ENCODE data around the gene ACE2.
"Not testable (repeated sequence)": the region's sequence is repeated elsewhere in the genome, so short reads cannot be mapped to it uniquely, and the experiment has no call there.

The ACE2 gene

GRCh38 chrX:15600745-15601144 is at the start of gene ACE2:
ACE2 (minus strand) TSS chrX:15600960; CDS start chrX:15600911, 49 bp downstream.
- H3K27ac ChIP-seq (ENCODE audit: low read depth, low read length) = no peak within 1 kb of the TSS
- no peaks in the 10 kb centered on the region for H3K4me1 ChIP-seq (ENCODE audit: control insufficient read depth, insufficient read depth, low read length)
- H3K36me3 ChIP-seq (ENCODE audit: control insufficient read depth, insufficient read depth, low read length) = no peaks in the 10 kb centered on the region
- peaks cover 3% of the 10 kb centered on the region for H3K27me3 ChIP-seq (ENCODE audit: control insufficient read depth, insufficient read depth, low read length)
- no peak within 1 kb of the TSS for H3K9ac ChIP-seq (ENCODE audit: low read length)
- H3K4me3 ChIP-seq (ENCODE audit: low read length) = no peak within 1 kb of the TSS

DNA sequence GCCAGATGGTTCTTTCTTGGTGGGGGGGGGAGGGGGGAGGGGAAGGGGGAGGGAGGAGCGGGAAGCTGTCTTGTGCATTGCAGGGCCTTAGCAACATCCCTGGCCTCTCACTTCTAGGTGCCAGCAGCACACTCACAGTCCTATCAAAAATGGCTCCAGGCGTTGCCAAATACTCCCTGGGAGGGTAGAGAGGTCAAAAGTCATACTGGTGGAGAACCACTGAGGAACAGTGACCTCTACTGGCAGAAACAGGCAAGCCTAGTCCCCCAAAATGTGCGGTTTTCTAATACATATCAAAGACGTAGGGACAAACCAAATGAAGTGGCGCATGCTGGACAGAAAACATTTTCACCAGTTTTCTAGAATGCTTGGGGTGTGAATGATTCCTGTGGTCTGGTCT is 46.8 kb upstream of the ACE2 start:
- not testable (repeated sequence) for H3K4me3 ChIP-seq (ENCODE audit: low read length); H3K27me3 ChIP-seq (ENCODE audit: control insufficient read depth, insufficient read depth, low read length); H3K9ac ChIP-seq (ENCODE audit: low read length); H3K27ac ChIP-seq (ENCODE audit: low read depth, low read length); H3K36me3 ChIP-seq (ENCODE audit: control insufficient read depth, insufficient read depth, low read length); H3K4me1 ChIP-seq (ENCODE audit: control insufficient read depth, insufficient read depth, low read length)

GRCh38 chrX:15646543-15646942 is 45.8 kb upstream of the ACE2 start:
- Histone ChIP-seq H3K27ac (ENCODE audit: low read depth, low read length) (no peak overlapping the region), H3K4me3 (ENCODE audit: low read length) (no peak overlapping the region)

DNA sequence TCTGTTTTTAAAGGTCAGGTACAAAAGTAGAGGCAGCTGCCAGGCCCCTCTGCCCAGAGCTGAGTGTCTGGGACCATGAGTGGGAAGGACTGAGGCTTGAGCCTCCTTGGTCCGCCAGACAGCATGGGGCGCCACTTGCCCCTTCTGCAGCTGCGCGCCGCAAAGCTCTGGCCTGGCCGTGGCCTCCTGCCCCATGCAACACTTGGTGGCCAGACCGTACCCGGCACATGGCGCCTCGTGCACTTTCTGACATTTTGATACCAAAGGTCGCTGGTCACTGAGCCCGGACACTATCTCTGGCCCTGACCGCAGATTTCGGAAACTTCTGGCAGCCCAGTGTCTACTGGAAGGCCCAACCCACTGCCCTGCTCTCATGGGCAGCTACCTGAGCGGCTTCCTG is 45.3 kb upstream of the ACE2 start:
- Histone ChIP-seq H3K36me3 (ENCODE audit: control insufficient read depth, insufficient read depth, low read length) (no peaks in the 10 kb centered on the region), H3K4me3 (ENCODE audit: low read length) (no peak overlapping the region), H3K4me1 (ENCODE audit: control insufficient read depth, insufficient read depth, low read length) (no peaks in the 10 kb centered on the region), H3K27ac (ENCODE audit: low read depth, low read length) (no peak overlapping the region), H3K9ac (ENCODE audit: low read length) (no peak overlapping the region), H3K27me3 (ENCODE audit: control insufficient read depth, insufficient read depth, low read length) (no peaks in the 10 kb centered on the region)

More at GRCh38 chrX:15646543-15646942, 45.8 kb upstream of the ACE2 start:
- Histone ChIP-seq H3K36me3 (ENCODE audit: control insufficient read depth, insufficient read depth, low read length) (no peaks in the 10 kb centered on the region), H3K9ac (ENCODE audit: low read length) (no peak overlapping the region), H3K4me1 (ENCODE audit: control insufficient read depth, insufficient read depth, low read length) (no peaks in the 10 kb centered on the region), H3K27me3 (ENCODE audit: control insufficient read depth, insufficient read depth, low read length) (peaks cover 2% of the 10 kb centered on the region)

DNA sequence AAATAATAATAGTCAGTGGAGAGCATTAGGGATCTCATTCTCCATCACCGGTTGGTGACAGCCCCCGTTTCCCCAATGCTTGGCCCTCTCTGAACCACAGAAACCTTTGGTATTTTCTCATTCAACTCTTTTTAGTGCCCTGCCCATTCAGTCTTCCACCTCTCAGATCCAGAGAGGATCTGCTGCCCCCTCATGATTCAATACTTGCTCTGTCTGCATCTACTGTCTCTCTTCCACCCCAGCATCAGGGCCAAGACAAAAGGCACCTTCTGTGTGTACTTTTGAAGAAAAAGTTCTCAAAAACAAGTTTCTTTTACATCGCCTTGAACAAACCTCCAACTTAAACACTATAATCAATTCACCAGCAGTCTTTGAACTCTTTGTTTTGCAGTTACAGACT is 44.5 kb upstream of the ACE2 start:
- no peaks in the 10 kb centered on the region for H3K4me1 ChIP-seq (ENCODE audit: control insufficient read depth, insufficient read depth, low read length)
- H3K36me3 ChIP-seq (ENCODE audit: control insufficient read depth, insufficient read depth, low read length) = no peaks in the 10 kb centered on the region
- peaks cover 2% of the 10 kb centered on the region for H3K27me3 ChIP-seq (ENCODE audit: control insufficient read depth, insufficient read depth, low read length)
- H3K4me3 ChIP-seq (ENCODE audit: low read length) = no peak overlapping the region
- no peak overlapping the region for H3K9ac ChIP-seq (ENCODE audit: low read length)
- H3K27ac ChIP-seq (ENCODE audit: low read depth, low read length) = no peak overlapping the region

- Histone ChIP-seq H3K27me3 (ENCODE audit: control insufficient read depth, insufficient read depth, low read length) (peaks cover 2% of the 10 kb centered on the region), H3K27ac (ENCODE audit: low read depth, low read length) (no peak overlapping the region), H3K4me1 (ENCODE audit: control insufficient read depth, insufficient read depth, low read length) (no peaks in the 10 kb centered on the region), H3K36me3 (ENCODE audit: control insufficient read depth, insufficient read depth, low read length) (no peaks in the 10 kb centered on the region), H3K9ac (ENCODE audit: low read length) (no peak overlapping the region), H3K4me3 (ENCODE audit: low read length) (no peak overlapping the region)
These were observed 43.8 kb upstream of the ACE2 start for GRCh38 chrX:15644560-15644872.

DNA sequence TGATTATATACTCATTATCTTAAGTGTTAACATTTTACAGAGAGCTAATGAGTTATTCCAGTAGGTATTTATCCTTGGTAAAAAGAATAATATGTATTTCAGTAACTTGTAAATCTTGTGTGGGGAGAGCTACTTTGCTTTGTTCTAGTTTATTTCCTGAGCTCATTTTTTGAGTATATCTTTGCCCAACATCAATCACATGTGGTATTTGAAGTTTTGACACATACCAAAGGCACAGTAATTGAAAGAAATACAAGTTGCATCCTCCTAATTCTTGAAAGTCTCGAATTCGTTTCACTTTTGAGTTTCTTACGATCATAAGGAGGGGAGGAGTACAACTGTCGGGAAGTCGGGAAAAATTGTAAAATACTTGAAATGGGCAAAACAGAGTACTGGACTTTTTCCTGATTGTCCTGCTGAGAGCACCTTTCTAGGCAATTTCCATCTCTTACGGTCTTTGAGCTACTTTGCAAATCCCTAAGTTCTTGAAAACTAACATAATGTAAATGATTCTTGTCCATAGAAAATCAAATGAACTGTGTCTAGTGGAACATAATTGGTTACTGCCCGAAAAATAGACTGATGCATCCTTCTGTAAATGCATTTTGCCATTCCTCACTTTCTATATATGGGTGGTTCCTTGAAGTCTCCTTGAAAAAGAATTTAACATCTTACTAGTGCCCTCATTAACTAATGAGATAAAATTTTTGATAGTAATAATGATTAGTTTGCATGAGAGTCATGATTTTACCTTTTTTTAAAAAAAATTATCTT is 43.2 kb upstream of the ACE2 start:
- H3K27me3 ChIP-seq (ENCODE audit: control insufficient read depth, insufficient read depth, low read length) = peaks cover 2% of the 10 kb centered on the region
- no peak overlapping the region for H3K27ac ChIP-seq (ENCODE audit: low read depth, low read length)
- no peaks in the 10 kb centered on the region for H3K4me1 ChIP-seq (ENCODE audit: control insufficient read depth, insufficient read depth, low read length)
- H3K36me3 ChIP-seq (ENCODE audit: control insufficient read depth, insufficient read depth, low read length) = no peaks in the 10 kb centered on the region
- no peak overlapping the region for H3K4me3 ChIP-seq (ENCODE audit: low read length)
- H3K9ac ChIP-seq (ENCODE audit: low read length) = no peak overlapping the region

- no peak overlapping the region for H3K9ac ChIP-seq (ENCODE audit: low read length)
- H3K36me3 ChIP-seq (ENCODE audit: control insufficient read depth, insufficient read depth, low read length) = no peaks in the 10 kb centered on the region
- H3K4me3 ChIP-seq (ENCODE audit: low read length) = no peak overlapping the region
- H3K4me1 ChIP-seq (ENCODE audit: control insufficient read depth, insufficient read depth, low read length) = no peaks in the 10 kb centered on the region
- H3K27me3 ChIP-seq (ENCODE audit: control insufficient read depth, insufficient read depth, low read length) = no peaks in the 10 kb centered on the region
- no peak overlapping the region for H3K27ac ChIP-seq (ENCODE audit: low read depth, low read length)
These were observed 30.9 kb upstream of the ACE2 start for GRCh38 chrX:15631637-15632036.

- Histone ChIP-seq H3K4me3 (ENCODE audit: low read length) (no peak overlapping the region), H3K9ac (ENCODE audit: low read length) (no peak overlapping the region), H3K27ac (ENCODE audit: low read depth, low read length) (no peak overlapping the region), H3K36me3 (ENCODE audit: control insufficient read depth, insufficient read depth, low read length) (no peaks in the 10 kb centered on the region), H3K27me3 (ENCODE audit: control insufficient read depth, insufficient read depth, low read length) (no peaks in the 10 kb centered on the region), H3K4me1 (ENCODE audit: control insufficient read depth, insufficient read depth, low read length) (no peaks in the 10 kb centered on the region)
These were observed 22.3 kb upstream of the ACE2 start for GRCh38 chrX:15623054-15623453.

- no peaks in the 10 kb centered on the region for H3K4me1 ChIP-seq (ENCODE audit: control insufficient read depth, insufficient read depth, low read length)
- H3K36me3 ChIP-seq (ENCODE audit: control insufficient read depth, insufficient read depth, low read length) = no peaks in the 10 kb centered on the region
- no peaks in the 10 kb centered on the region for H3K27me3 ChIP-seq (ENCODE audit: control insufficient read depth, insufficient read depth, low read length)
- no peak overlapping the region for H3K9ac ChIP-seq (ENCODE audit: low read length)
- H3K27ac ChIP-seq (ENCODE audit: low read depth, low read length) = no peak overlapping the region
- H3K4me3 ChIP-seq (ENCODE audit: low read length) = no peak overlapping the region
These were observed 18.4 kb upstream of the ACE2 start for GRCh38 chrX:15619053-15619755.

GRCh38 chrX:15617111-15617510 is 16.4 kb upstream of the ACE2 start:
- Histone ChIP-seq H3K27ac (ENCODE audit: low read depth, low read length) (no peak overlapping the region), H3K27me3 (ENCODE audit: control insufficient read depth, insufficient read depth, low read length) (no peaks in the 10 kb centered on the region), H3K4me3 (ENCODE audit: low read length) (no peak overlapping the region), H3K4me1 (ENCODE audit: control insufficient read depth, insufficient read depth, low read length) (no peaks in the 10 kb centered on the region), H3K36me3 (ENCODE audit: control insufficient read depth, insufficient read depth, low read length) (no peaks in the 10 kb centered on the region), H3K9ac (ENCODE audit: low read length) (no peak overlapping the region)

DNA sequence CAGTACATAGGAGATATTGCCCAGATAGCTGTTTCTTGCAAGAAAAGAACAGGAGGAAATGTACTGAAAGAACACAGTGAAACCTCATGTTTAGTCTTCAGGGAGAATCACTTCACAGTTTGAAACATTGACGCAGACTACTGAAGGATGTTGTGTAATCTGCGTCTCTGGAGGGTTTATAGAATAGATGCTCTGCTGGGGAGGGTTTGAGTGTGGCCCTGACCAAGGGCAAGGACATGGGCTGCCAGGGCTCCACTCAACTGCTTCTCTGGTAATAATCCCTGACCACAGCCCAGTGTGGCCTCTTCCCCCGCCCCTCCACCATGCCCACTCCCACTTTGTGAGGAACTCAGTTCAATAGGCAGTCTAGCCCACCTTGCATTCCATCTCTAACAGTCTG is 15.8 kb upstream of the ACE2 start:
- Histone ChIP-seq H3K4me3 (ENCODE audit: low read length) (no peak overlapping the region), H3K9ac (ENCODE audit: low read length) (no peak overlapping the region), H3K4me1 (ENCODE audit: control insufficient read depth, insufficient read depth, low read length) (no peaks in the 10 kb centered on the region), H3K36me3 (ENCODE audit: control insufficient read depth, insufficient read depth, low read length) (no peaks in the 10 kb centered on the region), H3K27me3 (ENCODE audit: control insufficient read depth, insufficient read depth, low read length) (no peaks in the 10 kb centered on the region), H3K27ac (ENCODE audit: low read depth, low read length) (no peak overlapping the region)

DNA sequence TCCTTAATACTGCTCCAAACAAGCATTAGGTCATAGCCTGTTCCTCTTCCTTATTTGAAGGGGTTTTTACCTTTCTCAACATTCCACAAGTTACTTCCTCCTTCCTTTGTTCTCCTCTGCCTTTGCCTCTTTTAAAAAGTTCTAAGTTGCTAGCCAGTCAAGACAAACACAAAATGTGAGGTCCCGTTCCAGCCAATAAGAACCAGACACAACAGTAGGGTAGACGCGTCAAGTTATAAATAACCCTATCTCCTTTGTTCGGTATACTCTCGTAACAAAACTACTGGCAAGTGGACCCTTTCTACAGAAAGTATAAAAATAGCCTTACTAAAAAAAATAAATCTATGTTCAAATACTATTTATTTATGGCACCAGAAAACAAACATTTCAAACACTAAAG is 6.3 kb upstream of the ACE2 start:
- Histone ChIP-seq H3K27me3 (ENCODE audit: control insufficient read depth, insufficient read depth, low read length) (no peaks in the 10 kb centered on the region), H3K4me1 (ENCODE audit: control insufficient read depth, insufficient read depth, low read length) (no peaks in the 10 kb centered on the region), H3K27ac (ENCODE audit: low read depth, low read length) (no peak overlapping the region), H3K9ac (ENCODE audit: low read length) (no peak overlapping the region), H3K4me3 (ENCODE audit: low read length) (no peak overlapping the region), H3K36me3 (ENCODE audit: control insufficient read depth, insufficient read depth, low read length) (no peaks in the 10 kb centered on the region)

Data from rectal smooth muscle tissue (tissue), 1 donor.